ENCODE data around the gene CAMKK1. TPM values are rescaled to one million over a fixed set of nuclear protein-coding genes. Genes with fewer than 3 reads are reported as not detected.

Gene CAMKK1
- total RNA-seq, 1 experiment from 2014 or later, result 16.3 TPM

DNA sequence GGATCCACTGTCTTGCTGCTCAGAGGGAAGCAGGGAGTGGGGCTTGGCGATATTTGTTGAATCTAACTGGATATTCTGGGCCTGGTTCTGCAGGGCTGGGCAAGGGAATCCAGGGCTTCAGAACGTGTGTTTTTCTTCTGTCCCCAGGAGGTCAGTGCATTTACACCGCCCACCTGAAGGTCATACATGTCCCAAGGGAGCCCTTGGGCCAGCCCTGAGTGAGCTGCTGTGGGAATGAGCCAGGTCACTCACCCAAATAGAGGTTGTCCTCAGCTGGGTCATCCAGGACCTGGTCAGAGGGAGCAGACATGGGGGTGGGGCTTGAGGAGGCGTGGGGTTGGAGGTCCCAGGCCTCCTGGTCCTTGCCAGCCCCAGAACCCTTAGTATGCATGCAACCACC is 10.6 kb downstream of the CAMKK1 start:
- peaks cover 18% of the 10 kb centered on the region for H3K4me1 ChIP-seq (replicated peaks; ENCODE audit: insufficient read depth)
- H3K4me3 ChIP-seq, result no peak overlapping the region
- no TSS peak for BruUV-seq (replicated peaks)
- H3K9me2 ChIP-seq (ENCODE audit: insufficient read depth), result no peaks in the 10 kb centered on the region
- no peaks in the 10 kb centered on the region for H4K20me1 ChIP-seq (ENCODE audit: insufficient read depth)
- intact Hi-C loops (cut with micrococcal nuclease; ENCODE audit: unreplicated experiment), result no loop called here
- no peaks in the 10 kb centered on the region for H3K36me3 ChIP-seq (ENCODE audit: low read depth)
- H3K79me2 ChIP-seq (ENCODE audit: low read depth), result peaks cover 11% of the 10 kb centered on the region
- ChIA-PET CTCF (no interaction called here), POLR2A (ENCODE audit: unreplicated experiment) (no interaction called here)
- no peaks in the 10 kb centered on the region for H3K27me3 ChIP-seq (ENCODE audit: insufficient read depth, low read depth)
- no peak overlapping the region for H3K4me2 ChIP-seq
- H3F3A ChIP-seq (ENCODE audit: insufficient read depth, low read depth), result peaks cover 12% of the 10 kb centered on the region; the same call in 1 of the 2 replicates
- no peak for DNase-seq
- H2AFZ ChIP-seq, result no peak overlapping the region
- no peak for TF ChIP-seq EZH2 (IDR thresholded peaks at IDR 0.05; ENCODE audit: low read depth)
- TF ChIP-seq, protein P1, sequence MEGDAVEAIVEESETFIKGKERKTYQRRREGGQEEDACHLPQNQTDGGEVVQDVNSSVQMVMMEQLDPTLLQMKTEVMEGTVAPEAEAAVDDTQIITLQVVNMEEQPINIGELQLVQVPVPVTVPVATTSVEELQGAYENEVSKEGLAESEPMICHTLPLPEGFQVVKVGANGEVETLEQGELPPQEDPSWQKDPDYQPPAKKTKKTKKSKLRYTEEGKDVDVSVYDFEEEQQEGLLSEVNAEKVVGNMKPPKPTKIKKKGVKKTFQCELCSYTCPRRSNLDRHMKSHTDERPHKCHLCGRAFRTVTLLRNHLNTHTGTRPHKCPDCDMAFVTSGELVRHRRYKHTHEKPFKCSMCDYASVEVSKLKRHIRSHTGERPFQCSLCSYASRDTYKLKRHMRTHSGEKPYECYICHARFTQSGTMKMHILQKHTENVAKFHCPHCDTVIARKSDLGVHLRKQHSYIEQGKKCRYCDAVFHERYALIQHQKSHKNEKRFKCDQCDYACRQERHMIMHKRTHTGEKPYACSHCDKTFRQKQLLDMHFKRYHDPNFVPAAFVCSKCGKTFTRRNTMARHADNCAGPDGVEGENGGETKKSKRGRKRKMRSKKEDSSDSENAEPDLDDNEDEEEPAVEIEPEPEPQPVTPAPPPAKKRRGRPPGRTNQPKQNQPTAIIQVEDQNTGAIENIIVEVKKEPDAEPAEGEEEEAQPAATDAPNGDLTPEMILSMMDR (conservative IDR thresholded peaks at IDR 0.05), result no peak
- H3K27ac ChIP-seq, result no peak overlapping the region
- H3K9me3 ChIP-seq (ENCODE audit: insufficient read depth, low read depth), result no peaks in the 10 kb centered on the region

DNA sequence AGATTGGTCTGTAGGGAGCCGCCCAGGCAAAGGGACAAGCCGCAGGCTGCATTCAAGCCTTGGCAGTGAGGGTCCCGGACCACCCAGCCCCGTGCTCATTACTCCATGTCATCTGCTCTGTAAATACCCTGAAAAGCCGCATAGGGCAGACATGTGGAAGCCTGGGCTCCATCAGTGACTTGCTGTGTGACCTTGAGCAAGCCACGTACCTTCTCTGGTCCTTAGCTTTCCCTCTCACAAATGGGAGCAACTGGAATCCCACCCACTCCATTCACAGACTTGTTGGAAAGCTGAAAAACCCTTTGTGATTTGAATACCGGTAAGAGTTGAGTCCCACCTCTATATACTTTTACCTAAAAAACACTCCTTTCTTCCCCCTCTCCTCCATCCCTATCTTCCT is 11.9 kb downstream of the CAMKK1 start:
- CTCF ChIA-PET, result no interaction called here
- Histone ChIP-seq H3K27me3 (ENCODE audit: insufficient read depth, low read depth) (no peaks in the 10 kb centered on the region), H4K20me1 (ENCODE audit: insufficient read depth) (no peaks in the 10 kb centered on the region), H3K9me3 (ENCODE audit: insufficient read depth, low read depth) (no peaks in the 10 kb centered on the region), H2AFZ (no peak overlapping the region), H3K4me3 (no peak overlapping the region), H3K4me2 (no peak overlapping the region), H3K4me1 (replicated peaks; ENCODE audit: insufficient read depth) (peaks cover 7% of the 10 kb centered on the region), H3F3A (ENCODE audit: insufficient read depth, low read depth) (peaks cover 5% of the 10 kb centered on the region; the same call in 1 of the 2 replicates), H3K36me3 (ENCODE audit: low read depth) (no peaks in the 10 kb centered on the region), H3K27ac (no peak overlapping the region), H3K9me2 (ENCODE audit: insufficient read depth) (no peaks in the 10 kb centered on the region), H3K79me2 (ENCODE audit: low read depth) (no peaks in the 10 kb centered on the region)
- no TSS peak for BruUV-seq (replicated peaks)
- POLR2A ChIA-PET (ENCODE audit: unreplicated experiment), result no interaction called here
- intact Hi-C loops (cut with micrococcal nuclease; ENCODE audit: unreplicated experiment), result no loop called here
- no peak for TF ChIP-seq EZH2 (IDR thresholded peaks at IDR 0.05; ENCODE audit: low read depth)
- TF ChIP-seq, protein P1 (conservative IDR thresholded peaks at IDR 0.05), result no peak
- no peak for DNase-seq

DNA sequence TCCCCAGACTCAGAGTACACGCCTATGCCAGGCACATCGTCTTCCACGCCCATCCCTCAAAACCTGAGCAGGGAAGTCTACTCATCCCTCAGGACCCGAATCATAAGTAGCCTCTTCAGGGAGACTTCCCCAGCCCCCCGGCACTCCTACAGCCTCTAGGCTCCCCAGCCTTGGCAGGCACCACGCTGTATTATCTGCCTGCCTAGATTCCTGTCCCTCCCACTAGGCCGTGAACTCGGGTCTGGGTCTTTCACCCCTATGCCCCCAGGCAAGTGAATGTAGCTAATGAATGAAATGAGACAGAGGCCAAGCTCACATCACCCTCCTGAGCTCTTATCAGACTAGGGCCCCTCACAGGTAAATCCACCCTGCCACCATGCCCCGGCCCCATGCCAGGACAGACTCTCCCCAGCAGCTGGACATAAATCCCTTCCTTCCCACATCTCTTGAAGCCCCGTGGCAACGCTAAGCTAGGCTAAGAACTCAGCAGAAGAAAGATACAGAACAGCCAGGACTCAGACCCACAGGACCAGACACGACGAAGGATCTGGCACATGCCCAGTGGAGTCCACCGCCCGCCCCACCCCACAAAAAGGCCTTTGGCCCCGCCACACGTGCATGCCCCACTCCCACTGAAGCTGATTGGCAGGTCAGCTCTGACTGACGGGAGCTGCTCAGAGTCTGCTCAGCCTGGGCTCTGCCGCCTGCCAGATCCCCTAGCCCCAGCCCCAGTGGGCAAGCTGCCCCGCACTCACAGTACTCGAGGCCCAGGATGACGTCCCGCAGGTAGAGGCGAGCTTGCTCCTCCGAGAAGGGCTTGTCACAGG is 13.0 kb downstream of the CAMKK1 start:
- ChIA-PET POLR2A (ENCODE audit: unreplicated experiment) (interaction anchor here (0.6 kb wide), 1 partner anchor 772 kb away, joined by 4 read pairs; no protein-coding TSS in a partner anchor), CTCF (no interaction called here)
- Histone ChIP-seq H3F3A (ENCODE audit: insufficient read depth, low read depth) (no peaks in the 10 kb centered on the region), H3K4me1 (replicated peaks; ENCODE audit: insufficient read depth) (no peaks in the 10 kb centered on the region), H2AFZ (no peak overlapping the region), H3K9me3 (ENCODE audit: insufficient read depth, low read depth) (no peaks in the 10 kb centered on the region), H3K27ac (no peak overlapping the region), H3K27me3 (ENCODE audit: insufficient read depth, low read depth) (no peaks in the 10 kb centered on the region), H3K9me2 (ENCODE audit: insufficient read depth) (no peaks in the 10 kb centered on the region), H3K4me2 (no peak overlapping the region), H3K36me3 (ENCODE audit: low read depth) (no peaks in the 10 kb centered on the region), H3K79me2 (ENCODE audit: low read depth) (no peaks in the 10 kb centered on the region), H3K4me3 (no peak overlapping the region), H4K20me1 (ENCODE audit: insufficient read depth) (no peaks in the 10 kb centered on the region)
- intact Hi-C loops (cut with micrococcal nuclease; ENCODE audit: unreplicated experiment), result no loop called here
- no TSS peak for BruUV-seq (replicated peaks)
- DNase-seq, result no peak
- TF ChIP-seq EZH2 (IDR thresholded peaks at IDR 0.05; ENCODE audit: low read depth), result no peak
- TF ChIP-seq, protein P1 (conservative IDR thresholded peaks at IDR 0.05), result no peak
